UCSD-AML1 (cell line): ENCODE measurements around the gene IDH3B.

Source experiments
- DNase-seq: peaks from one replicate; lab custom pipeline; 2025; ENCODE audit not compliant: unreplicated experiment; lab: John Stamatoyannopoulos, UW

The IDH3B gene

DNA sequence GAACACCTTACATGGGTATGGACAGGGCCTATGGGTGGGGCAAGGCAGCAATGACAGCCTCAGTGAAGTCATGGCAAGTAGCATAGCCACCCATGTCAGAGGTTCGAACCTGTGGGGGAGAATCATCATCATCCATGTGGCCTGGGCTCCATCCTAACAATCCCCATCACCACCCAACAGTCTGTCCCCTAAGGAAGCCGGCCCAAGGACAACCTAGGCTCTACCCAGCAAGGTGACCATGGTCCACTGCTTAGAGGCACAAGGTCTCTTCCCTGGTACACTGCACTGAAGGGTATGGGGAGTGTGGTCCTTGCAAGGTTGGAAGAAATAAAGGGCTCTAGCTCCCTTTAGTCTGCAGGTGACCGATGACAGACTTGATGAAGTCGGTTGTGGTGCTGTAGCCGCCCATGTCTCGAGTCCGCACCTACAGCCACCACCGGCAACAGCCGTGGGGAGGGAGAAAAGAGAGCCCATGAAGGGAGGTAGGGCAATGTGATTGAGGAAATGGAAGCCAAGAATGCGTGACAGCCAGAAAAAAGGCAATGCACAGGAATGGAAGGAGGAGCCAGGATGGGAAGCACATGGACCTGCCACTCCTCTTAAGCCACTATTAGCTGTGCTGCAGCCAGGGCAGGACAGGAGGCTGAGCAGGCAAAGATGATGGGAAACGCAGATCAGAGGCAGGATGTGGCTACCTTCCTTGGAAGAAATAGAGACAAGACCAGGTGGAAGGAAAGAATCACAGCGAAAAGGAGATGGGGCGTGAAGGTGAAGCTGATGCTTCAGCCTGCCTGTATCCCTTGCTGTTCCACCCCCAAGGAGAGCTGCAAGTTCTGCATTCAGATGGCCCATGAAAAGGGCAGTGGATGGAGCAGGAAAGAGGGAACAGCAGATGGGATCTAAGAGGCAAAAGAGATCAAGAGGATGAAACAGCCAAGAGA, 5.3 kb downstream of the IDH3B start:
- no peak for DNase-seq

- no peak for DNase-seq
Observed at GRCh38 chr20:2657674-2658073, 6.3 kb downstream of the IDH3B start.

DNA sequence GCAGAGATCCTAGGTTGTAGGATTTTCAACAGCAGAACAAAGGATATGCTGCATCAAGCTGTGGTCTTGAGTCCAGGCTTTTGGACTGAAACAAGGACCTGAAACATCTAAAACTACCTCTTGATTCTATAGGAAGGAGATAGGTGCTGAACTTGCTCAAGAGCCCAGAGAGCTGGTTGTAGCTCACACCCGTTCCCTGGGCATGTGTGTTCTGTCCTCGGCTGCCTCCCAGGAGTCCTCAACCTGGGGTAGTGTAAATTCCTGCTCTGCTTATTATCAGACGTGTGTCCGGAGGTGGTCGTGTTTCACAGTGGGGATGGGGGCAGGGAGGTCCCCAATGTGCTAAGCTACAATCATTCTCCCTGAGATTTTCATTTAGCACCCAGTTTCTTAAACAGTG, 6.8 kb downstream of the IDH3B start:
- DNase-seq: no peak

GRCh38 chr20:2656471-2657117, 7.4 kb downstream of the IDH3B start:
- DNase-seq: no peak

DNA sequence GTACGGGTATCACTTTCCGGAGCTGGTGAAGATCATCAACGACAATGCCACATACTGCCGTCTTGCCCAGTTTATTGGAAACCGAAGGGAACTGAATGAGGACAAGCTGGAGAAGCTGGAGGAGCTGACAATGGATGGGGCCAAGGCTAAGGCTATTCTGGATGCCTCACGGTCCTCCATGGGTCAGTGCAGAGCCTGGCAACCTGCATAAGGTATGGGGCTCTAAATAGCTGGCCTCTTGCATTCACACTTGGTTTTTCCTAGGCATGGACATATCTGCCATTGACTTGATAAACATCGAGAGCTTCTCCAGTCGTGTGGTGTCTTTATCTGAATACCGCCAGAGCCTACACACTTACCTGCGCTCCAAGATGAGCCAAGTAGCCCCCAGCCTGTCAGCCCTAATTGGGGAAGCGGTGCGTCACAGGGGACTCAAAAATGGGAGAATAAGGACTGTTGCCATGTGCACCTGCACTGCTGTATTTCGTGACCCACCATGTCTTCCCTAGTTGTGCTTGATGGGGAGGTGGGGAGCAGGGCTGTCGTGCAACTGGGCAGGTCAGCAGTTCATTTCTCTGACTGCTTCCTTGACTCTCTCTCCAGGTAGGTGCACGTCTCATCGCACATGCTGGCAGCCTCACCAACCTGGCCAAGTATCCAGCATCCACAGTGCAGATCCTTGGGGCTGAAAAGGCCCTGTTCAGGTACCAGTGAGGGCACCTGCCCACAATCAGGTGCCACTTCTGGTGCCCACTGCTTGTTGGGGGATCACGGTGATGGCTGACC, 8.5 kb downstream of the IDH3B start:
- DNase-seq: no peak

DNA sequence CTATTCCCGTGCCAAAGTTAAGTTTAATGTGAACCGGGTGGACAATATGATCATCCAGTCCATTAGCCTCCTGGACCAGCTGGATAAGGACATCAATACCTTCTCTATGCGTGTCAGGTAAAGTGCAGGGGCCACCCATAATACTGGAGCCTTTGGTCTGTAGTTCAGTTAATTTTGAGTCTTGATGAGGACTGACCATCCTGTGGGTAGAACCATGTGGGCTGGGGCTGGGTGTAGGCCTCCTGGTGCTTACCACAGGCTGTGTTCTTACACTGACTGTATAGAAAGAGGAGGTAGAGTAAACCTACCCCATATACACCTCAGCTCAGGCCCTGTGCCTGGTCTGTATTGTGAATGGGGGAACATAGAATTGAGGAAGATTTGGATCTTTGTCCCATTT, 9.2 kb downstream of the IDH3B start:
- DNase-seq: no peak

GRCh38 chr20:2654384-2654822, 9.6 kb downstream of the IDH3B start:
- no peak for DNase-seq

GRCh38 chr20:2653556-2654383, 10.2 kb downstream of the IDH3B start:
- no peak for DNase-seq

DNA sequence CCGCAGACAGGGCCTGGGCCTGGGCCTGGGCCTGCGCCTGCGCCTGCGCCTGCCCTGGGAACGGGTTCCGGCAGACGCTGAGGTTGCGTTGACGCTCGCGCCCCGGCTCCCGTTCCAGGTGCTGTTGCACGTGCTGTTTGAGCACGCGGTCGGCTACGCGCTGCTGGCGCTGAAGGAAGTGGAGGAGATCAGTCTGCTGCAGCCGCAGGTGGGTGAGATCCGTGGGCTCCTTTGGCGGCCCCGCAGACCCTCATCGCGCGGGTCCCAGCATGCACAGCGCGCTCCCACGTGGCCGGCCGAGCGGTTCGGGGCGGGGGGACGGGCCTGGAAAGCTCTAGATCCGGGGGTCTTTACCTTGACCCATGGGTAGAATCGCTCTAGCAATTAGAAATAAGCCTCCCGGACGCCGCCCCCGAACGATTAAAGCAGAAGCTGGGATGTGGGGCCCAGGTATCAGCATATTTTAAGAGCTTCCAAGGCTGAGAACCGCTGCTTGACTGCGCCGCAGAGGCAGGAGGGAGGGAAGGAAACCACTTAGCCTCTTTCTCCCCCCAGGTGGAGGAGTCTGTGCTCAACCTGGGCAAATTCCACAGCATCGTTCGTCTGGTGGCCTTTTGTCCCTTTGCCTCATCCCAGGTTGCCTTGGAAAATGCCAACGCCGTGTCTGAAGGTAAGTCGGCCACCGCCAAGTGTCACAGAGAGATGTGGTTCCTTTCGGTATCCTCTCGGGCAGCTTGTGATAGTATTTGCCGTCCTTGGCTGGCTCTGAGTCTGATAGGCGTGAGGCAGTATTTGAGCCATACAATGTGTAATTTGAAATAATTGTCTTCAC, 11.1 kb downstream of the IDH3B start:
- peak; percentile 72 for DNase-seq

- DNase-seq: peak; percentile 94
Observed at GRCh38 chr20:2651772-2652723, 12.0 kb downstream of the IDH3B start, which contains the start of gene NOP56. NOP56 (plus strand) TSS chr20:2652632; CDS start chr20:2652661, 29 bp downstream.

GRCh38 chr20:2643708-2644107, 20.3 kb downstream of the IDH3B start:
- no peak for DNase-seq

DNA sequence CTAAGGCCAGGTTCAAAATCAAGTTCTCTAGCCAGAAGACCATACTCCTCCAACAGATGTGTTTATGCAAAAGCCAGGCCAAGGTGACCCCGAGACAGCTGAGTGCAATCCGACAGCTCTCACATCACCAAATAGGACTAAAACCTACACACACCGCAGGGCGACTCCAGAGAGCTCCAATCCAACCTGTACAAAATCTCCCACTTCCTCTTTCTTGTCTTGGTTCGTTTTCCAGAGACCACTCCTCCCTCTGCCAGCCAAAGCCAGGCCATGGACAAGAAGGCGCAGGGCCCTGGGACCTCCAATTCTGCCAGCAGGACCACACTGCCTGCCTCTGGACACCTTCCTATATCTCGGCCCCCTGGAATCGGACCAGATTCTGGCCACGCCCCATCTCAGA, 23.1 kb downstream of the IDH3B start:
- DNase-seq: no peak

DNA sequence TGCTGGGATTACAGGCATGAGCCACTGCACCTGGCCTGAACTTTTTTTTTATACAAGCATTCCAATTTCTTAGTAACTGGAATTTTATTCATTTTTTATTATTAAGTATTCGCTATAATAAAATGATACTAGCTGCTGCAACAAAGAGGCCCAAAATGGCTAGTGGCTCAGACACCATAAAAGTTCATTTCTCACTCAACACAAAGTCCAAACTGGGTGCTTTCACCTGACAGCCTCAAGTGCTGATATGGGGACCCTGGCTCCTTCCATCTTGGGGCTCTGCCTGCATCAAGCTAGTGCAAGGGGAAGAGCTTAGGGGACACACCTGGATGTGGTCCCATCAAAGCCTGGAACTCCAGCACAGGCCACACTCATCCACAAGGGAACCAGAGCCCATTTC, 23.8 kb downstream of the IDH3B start:
- DNase-seq: no peak

- DNase-seq: no peak
Observed at GRCh38 chr20:2637246-2637645, 26.8 kb downstream of the IDH3B start.

GRCh38 chr20:2633381-2633780, 30.6 kb downstream of the IDH3B start:
- DNase-seq: no peak

- DNase-seq: no peak
Observed at GRCh38 chr20:2631228-2631627, 32.8 kb downstream of the IDH3B start.

DNA sequence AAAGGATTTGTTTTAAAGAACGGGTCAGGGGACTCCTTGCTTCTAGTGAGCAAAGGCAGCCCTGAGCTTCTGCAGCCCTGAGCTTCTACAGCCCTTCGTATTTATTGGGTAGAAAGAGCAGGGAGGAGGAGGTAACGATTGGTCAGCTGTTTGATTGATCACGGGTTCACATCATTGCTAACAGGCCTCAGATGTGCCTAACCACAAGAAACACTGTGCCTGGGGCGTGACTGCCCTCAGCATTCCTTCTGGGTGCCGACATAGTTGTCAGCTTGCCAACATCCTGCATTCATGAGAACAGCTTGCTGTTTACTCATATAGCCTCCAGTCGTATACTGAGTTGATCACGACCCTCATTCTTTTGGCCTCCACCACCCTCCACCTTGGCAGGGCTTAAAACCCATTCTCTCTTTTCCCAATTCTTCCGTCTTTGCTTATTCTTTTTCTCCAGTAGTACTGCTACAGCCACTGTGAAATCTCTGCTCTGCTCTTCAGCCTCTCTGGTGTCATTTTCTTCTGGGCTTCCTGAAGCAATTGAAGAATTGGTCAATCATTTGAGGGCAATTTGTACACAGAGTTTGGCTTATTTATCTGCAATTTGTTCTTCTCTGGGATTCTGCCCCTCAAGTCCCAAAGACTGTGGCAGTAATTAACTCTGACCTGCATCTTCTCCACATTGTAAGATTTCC, 37.0 kb downstream of the IDH3B start:
- DNase-seq: no peak

DNA sequence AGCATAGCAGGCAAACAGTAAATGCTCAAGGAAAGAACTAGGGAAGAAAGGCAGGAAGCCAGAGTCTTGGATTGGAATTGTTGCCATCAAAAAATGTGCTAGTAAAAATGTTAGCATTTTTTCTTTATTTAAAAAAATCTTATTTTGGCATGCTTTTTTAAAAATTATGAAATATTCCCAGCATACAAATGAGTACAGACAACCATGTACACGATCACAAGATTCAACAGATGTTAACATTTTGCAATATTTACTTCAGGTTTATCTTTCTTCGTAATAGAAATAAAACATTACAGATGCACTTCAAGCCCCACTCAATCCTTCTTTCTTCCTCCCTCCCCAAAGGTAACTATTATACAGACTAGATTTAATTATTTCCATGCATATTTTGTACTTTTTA, 39.0 kb downstream of the IDH3B start:
- no peak for DNase-seq
